GM06990 (cell line): Measurements from ENCODE around the gene ABCC1.

Source experiments
- DNase-seq: peaks from one replicate; pipeline ENCODE4 v3.0.0-alpha.2; 2011; ENCODE audit not compliant: insufficient read length; ENCODE audit errors: extremely low read depth
- H3K27me3 ChIP-seq: replicated peaks from 2 replicates; pipeline ENCODE4 v1.6.0; 2011; ENCODE audit warnings: low read length; ENCODE audit not compliant: control insufficient read depth, insufficient read depth
- H3K36me3 ChIP-seq: 2 replicates; pipeline ENCODE4 v1.5.1; 2011; ENCODE audit warnings: low read length; ENCODE audit not compliant: control insufficient read depth, insufficient read depth
- H3K4me3 ChIP-seq: replicated peaks from 2 replicates; pipeline ENCODE4 v1.5.1; 2011; ENCODE audit warnings: low read depth, mild to moderate bottlenecking, control low read depth, low read length
- CTCF ChIP-seq: IDR thresholded peaks from 2 replicates; pipeline ENCODE4 v1.5.1; 2011; ENCODE audit warnings: low read length, control low read depth, mild to moderate bottlenecking, inconsistent platforms; ENCODE audit not compliant: insufficient read depth, poor library complexity, severe bottlenecking

ABCC1 gene

GRCh38 chr16:16162591-16162990 is 213.2 kb downstream of the ABCC1 start:
- Histone ChIP-seq H3K27me3 (no peaks in the 10 kb centered on the region), H3K36me3 (no peaks in the 10 kb centered on the region), H3K4me3 (no peak overlapping the region)
- no peak for TF ChIP-seq CTCF
- no peak for DNase-seq

DNA sequence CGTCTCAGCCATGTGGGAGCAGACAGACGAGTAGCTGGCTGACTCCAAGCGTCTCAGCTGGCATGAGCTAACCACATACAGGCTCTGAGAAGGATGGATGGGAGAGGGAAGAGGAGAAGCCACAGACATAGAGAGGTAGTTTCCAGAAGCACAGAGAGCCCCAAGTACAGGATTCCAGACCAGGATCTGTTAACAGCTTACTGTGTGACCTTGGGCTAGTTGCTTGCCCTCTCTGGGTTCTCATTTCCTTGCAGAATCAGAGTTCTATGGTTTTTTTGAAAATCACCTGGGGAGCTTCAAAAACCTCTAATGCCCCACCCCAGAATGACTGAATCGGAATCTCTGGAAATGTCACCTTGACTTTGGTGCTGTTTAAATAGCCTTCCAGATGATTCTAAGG is 213.7 kb downstream of the ABCC1 start:
- Histone ChIP-seq H3K4me3 (no peak overlapping the region), H3K27me3 (no peaks in the 10 kb centered on the region), H3K36me3 (no peaks in the 10 kb centered on the region)
- no peak for DNase-seq
- no peak for TF ChIP-seq CTCF

DNA sequence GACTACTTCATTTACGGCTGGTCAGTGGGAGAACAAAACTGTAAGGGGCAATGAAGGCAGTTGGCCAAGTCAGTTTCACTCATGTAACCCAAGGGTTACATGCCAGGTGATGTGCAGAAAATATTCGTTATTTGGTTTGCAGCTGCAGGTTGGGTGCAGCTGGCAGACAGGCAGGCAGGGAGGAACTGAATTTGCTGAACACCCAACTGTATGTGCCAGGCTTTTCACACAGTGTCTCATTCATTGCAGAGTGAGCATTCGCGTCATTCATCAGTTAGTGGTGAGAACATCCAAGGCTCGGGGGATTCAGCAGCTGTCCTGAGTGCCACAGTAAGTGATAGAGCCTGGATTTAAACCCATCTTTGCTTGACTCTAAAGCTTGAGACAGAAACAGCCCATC is 214.2 kb downstream of the ABCC1 start:
- Histone ChIP-seq H3K27me3 (no peaks in the 10 kb centered on the region), H3K4me3 (no peak overlapping the region), H3K36me3 (no peaks in the 10 kb centered on the region)
- no peak for DNase-seq
- TF ChIP-seq CTCF, result no peak

- Histone ChIP-seq H3K4me3 (no peak overlapping the region), H3K36me3 (no peaks in the 10 kb centered on the region), H3K27me3 (no peaks in the 10 kb centered on the region; the same call in 1 of the 2 replicates)
- no peak for TF ChIP-seq CTCF
- no peak for DNase-seq
Measured at GRCh38 chr16:16164243-16164642, 214.8 kb downstream of the ABCC1 start.

GRCh38 chr16:16166085-16166484 is 216.7 kb downstream of the ABCC1 start:
- Histone ChIP-seq H3K4me3 (no peak overlapping the region), H3K36me3 (no peaks in the 10 kb centered on the region), H3K27me3 (no peaks in the 10 kb centered on the region; the same call in 1 of the 2 replicates)
- DNase-seq, result no peak
- no peak for TF ChIP-seq CTCF

DNA sequence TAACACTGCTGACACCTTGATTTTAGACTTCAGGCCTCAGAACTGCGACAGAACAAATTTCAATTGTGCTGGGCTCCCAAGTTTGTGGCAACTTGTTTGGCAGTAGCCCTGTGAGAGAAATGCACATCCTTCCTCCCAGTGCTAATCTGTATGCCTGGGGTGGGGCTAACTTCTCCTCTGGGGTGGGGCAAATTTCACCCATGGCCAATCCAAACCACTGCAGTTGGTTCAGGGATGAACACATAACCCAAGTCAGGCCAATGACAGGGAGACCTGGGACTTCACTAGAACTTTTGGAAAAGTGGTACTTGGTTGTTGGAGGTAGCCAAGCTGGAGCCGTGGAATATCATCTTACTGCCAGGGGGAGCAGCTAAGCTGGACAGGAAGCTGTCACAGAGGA is 217.5 kb downstream of the ABCC1 start:
- no peak overlapping the region for H3K4me3 ChIP-seq
- no peak for TF ChIP-seq CTCF
- H3K27me3 ChIP-seq, result no peaks in the 10 kb centered on the region; the same call in 1 of the 2 replicates
- DNase-seq, result no peak
- H3K36me3 ChIP-seq, result no peaks in the 10 kb centered on the region
